ENCODE data around the gene PREX1.

Gene PREX1

DNA sequence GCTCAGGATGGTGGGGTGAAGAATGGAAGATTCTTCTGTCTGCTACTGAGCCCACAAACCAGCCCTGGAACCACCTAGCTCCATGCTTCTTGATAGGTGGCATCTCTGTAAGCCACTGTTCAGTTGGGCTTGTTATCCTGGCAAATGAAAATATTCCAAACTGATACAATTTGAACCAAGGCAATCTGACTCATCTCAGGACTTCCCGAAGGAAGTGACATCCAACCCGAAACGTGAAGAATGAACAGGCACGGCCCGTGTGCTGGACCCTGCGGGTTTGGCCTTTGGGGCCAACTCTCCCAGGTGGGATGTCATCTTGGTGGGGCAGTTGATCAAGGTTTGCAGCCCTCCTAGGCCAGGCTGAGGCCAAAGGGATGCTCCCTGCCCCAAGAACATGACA lies 160.3 kb downstream of the PREX1 start:
- no peak overlapping the region for H3K4me3 ChIP-seq (ENCODE audit: low read depth, low read length)
- DNase-seq (ENCODE audit: low read depth): no peak
- no peak for TF ChIP-seq MYC (IDR thresholded peaks at IDR 0.05; ENCODE audit: low read depth, low read length)

DNA sequence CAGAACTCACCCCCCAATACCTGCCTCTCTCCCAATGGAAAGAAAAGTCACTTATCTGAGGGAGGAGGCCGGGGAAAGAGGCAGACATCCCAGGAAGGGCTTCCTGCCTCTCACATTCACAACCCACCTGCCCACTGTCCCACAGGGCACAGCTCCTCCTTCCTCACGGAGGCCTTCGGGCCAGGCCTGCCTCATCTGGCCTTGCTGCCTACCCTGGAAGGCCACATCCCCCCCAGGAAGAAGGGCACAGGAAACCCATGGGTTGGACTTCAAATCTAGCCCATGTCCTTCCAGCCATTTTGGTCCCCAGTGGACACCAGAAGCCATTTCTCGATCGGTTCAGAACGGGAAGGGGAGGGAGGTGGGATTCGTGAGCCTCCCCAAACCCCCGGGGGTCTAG lies 162.0 kb downstream of the PREX1 start:
- TF ChIP-seq, protein P1, sequence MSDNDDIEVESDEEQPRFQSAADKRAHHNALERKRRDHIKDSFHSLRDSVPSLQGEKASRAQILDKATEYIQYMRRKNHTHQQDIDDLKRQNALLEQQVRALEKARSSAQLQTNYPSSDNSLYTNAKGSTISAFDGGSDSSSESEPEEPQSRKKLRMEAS (IDR thresholded peaks at IDR 0.05; ENCODE audit: low read depth, low read length): no peak
- TF ChIP-seq MYC (IDR thresholded peaks at IDR 0.05; ENCODE audit: low read depth, low read length) (no peak), POLR2A (IDR thresholded peaks at IDR 0.05; ENCODE audit: extremely low read depth, insufficient read length) (no peak)
- TF ChIP-seq, protein P2, sequence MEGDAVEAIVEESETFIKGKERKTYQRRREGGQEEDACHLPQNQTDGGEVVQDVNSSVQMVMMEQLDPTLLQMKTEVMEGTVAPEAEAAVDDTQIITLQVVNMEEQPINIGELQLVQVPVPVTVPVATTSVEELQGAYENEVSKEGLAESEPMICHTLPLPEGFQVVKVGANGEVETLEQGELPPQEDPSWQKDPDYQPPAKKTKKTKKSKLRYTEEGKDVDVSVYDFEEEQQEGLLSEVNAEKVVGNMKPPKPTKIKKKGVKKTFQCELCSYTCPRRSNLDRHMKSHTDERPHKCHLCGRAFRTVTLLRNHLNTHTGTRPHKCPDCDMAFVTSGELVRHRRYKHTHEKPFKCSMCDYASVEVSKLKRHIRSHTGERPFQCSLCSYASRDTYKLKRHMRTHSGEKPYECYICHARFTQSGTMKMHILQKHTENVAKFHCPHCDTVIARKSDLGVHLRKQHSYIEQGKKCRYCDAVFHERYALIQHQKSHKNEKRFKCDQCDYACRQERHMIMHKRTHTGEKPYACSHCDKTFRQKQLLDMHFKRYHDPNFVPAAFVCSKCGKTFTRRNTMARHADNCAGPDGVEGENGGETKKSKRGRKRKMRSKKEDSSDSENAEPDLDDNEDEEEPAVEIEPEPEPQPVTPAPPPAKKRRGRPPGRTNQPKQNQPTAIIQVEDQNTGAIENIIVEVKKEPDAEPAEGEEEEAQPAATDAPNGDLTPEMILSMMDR (IDR thresholded peaks at IDR 0.05; ENCODE audit: low read depth, low read length): no peak
- H3K4me3 ChIP-seq (ENCODE audit: low read depth, low read length): no peak overlapping the region
- no peak for DNase-seq (ENCODE audit: low read depth)

DNA sequence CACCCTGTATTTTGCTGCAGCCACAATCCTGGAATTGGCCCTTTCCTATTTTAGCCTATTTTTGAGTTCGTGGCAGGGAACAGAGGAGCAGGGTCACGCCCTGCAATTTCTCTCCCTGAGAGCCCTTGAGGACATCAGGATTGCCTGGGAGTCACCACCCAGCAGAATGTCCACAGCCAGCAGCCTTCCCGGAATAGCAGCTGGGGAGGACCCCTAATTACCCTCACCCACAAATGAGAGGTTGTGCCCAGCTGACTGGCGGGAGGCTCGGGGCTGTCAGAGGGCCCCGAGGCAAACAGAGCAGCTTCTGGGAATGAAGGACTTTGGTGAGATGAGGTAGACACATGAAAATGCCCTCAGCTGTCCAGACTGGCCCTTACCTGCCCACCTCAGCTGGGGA lies 165.1 kb downstream of the PREX1 start:
- no peak for DNase-seq (ENCODE audit: low read depth)
- TF ChIP-seq POLR2A (IDR thresholded peaks at IDR 0.05; ENCODE audit: extremely low read depth, insufficient read length) (no peak), MYC (IDR thresholded peaks at IDR 0.05; ENCODE audit: low read depth, low read length) (no peak)
- TF ChIP-seq, protein P1 (IDR thresholded peaks at IDR 0.05; ENCODE audit: low read depth, low read length): no peak
- TF ChIP-seq, protein P2 (IDR thresholded peaks at IDR 0.05; ENCODE audit: low read depth, low read length): no peak

DNA sequence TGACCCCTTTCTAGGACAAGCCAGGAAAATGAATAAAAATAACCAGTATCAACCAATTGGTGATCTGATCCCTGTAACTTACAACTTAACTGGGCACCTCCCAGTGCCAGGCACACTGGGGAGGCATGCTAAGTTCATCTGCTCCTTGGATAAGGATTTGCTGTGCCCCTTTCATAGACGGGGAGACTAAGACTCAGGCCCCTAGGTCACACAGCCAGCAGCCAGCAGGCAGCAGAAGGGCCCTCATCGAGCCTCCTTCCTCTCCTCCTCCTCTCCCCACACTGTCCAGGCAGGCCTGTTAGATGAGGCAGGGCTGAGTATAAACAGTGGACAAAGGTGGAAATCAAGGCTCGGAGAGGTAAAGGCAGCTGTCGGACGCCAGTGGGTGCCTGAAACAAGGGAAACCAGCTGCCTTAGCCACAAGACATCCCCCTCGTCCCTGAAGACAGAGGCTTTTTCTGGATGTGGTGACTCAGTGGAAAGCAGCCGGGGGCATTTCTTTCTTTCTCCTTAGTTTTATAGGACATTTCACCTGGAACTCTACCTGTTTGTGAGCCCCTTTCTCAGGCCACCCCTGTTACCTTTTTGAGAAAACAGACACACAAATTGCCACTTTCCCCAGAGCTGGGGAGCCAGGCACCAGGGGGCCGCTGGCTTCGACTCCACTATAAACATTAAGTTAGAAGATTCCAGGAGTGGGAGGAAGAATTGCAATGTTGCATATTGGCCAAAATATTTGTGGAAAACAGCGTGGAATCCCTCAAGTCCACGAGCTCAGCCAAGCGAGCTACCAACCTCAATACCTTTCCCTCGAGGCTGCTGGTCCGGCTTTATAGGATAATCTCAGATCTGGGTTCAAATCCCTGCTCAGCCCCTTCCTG lies 166.0 kb downstream of the PREX1 start:
- H3K4me3 ChIP-seq (ENCODE audit: low read depth, low read length): no peak overlapping the region
- TF ChIP-seq, protein P1 (IDR thresholded peaks at IDR 0.05; ENCODE audit: low read depth, low read length): no peak
- no peak for TF ChIP-seq MYC (IDR thresholded peaks at IDR 0.05; ENCODE audit: low read depth, low read length)
- no peak for DNase-seq (ENCODE audit: low read depth)

More for the DNA sequence above, 165.1 kb downstream of the PREX1 start:
- H3K4me3 ChIP-seq (ENCODE audit: low read depth, low read length): no peak overlapping the region

DNA sequence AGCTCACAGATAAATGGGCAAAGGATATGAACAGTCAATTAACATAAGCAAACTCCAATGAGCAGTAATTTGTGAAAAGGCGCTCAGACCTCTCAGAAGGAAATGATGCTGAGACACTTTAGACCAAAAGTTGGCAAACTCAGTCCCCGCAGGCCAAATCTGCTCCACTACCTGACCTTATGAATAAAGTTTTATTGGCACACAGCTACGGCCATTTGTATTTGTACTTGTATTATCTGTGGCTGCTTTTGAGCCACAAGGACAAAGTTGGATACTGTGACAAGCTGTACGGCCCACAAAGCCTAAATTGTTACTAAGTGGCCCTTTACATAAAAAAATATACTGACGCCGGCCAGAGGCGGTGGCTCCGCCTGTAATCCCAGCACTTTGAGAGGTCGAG lies 167.0 kb downstream of the PREX1 start:
- no peak for DNase-seq (ENCODE audit: low read depth)
- H3K4me3 ChIP-seq (ENCODE audit: low read depth, low read length): no peak overlapping the region
- TF ChIP-seq, protein P2 (IDR thresholded peaks at IDR 0.05; ENCODE audit: low read depth, low read length): no peak
- TF ChIP-seq, protein P1 (IDR thresholded peaks at IDR 0.05; ENCODE audit: low read depth, low read length): no peak

DNA sequence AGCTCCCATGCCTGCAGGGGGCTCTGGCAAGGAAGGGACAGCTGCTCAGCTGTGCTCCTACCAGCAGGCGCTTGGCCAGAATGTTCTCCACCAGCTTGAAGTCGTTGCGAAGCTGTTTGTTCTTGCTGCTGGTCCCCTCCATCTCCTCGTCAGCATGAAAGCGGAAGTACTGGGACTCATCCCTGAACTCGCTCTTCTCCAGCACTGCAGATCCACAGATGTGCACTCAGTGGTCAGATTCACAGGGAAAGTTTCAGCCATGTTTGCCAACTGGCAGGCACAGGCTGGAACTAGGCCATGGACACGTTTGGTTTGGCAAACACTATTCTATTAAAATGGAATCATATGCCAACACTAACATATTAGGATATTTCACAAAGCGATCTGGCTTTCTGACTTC lies 167.9 kb downstream of the PREX1 start:
- no peak overlapping the region for H3K4me3 ChIP-seq (ENCODE audit: low read depth, low read length)
- TF ChIP-seq POLR2A (IDR thresholded peaks at IDR 0.05; ENCODE audit: extremely low read depth, insufficient read length): no peak
- TF ChIP-seq, protein P1 (IDR thresholded peaks at IDR 0.05; ENCODE audit: low read depth, low read length): no peak
- TF ChIP-seq, protein P2 (IDR thresholded peaks at IDR 0.05; ENCODE audit: low read depth, low read length): no peak
- no peak for TF ChIP-seq MYC (IDR thresholded peaks at IDR 0.05; ENCODE audit: low read depth, low read length)
- no peak for DNase-seq (ENCODE audit: low read depth)
